Measurements from ENCODE around the gene COX7A2L.
"Not testable (repeated sequence)": the region's sequence is repeated elsewhere in the genome, so short reads cannot be mapped to it uniquely, and the experiment has no call there.

The COX7A2L gene

GRCh38 chr2:42351864-42352263 lies 9.2 kb downstream of the COX7A2L start:
- Histone ChIP-seq H3K27me3 (ENCODE audit: insufficient read depth, low read length) (no peaks in the 10 kb centered on the region), H3K4me3 (ENCODE audit: low read depth, low read length, poor library complexity, severe bottlenecking) (no peak overlapping the region), H3K79me2 (ENCODE audit: insufficient read depth, low read length) (peaks cover 39% of the 10 kb centered on the region), H3K9me3 (ENCODE audit: low read length) (no peaks in the 10 kb centered on the region), H3K9me2 (ENCODE audit: low read depth, low read length) (no peaks in the 10 kb centered on the region), H2AFZ (ENCODE audit: low read length) (no peak overlapping the region), H3F3A (ENCODE audit: insufficient read depth, low read length) (no peaks in the 10 kb centered on the region), H3K4me1 (ENCODE audit: insufficient read depth, low read length, severe bottlenecking) (no peaks in the 10 kb centered on the region), H4K20me1 (ENCODE audit: insufficient read depth, low read length) (no peaks in the 10 kb centered on the region), H3K27ac (ENCODE audit: low read depth, low read length, poor library complexity, severe bottlenecking) (no peak overlapping the region), H3K4me2 (ENCODE audit: low read length) (no peak overlapping the region), H3K9ac (ENCODE audit: low read length) (no peak overlapping the region), H3K36me3 (ENCODE audit: insufficient read depth, low read length) (peaks cover 46% of the 10 kb centered on the region)
- TF ChIP-seq, protein P1, sequence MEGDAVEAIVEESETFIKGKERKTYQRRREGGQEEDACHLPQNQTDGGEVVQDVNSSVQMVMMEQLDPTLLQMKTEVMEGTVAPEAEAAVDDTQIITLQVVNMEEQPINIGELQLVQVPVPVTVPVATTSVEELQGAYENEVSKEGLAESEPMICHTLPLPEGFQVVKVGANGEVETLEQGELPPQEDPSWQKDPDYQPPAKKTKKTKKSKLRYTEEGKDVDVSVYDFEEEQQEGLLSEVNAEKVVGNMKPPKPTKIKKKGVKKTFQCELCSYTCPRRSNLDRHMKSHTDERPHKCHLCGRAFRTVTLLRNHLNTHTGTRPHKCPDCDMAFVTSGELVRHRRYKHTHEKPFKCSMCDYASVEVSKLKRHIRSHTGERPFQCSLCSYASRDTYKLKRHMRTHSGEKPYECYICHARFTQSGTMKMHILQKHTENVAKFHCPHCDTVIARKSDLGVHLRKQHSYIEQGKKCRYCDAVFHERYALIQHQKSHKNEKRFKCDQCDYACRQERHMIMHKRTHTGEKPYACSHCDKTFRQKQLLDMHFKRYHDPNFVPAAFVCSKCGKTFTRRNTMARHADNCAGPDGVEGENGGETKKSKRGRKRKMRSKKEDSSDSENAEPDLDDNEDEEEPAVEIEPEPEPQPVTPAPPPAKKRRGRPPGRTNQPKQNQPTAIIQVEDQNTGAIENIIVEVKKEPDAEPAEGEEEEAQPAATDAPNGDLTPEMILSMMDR (IDR thresholded peaks at IDR 0.05; ENCODE audit: low read length) = no peak
- no peak for TF ChIP-seq EZH2 (IDR thresholded peaks at IDR 0.05; ENCODE audit: borderline replicate concordance, low read length)

DNA sequence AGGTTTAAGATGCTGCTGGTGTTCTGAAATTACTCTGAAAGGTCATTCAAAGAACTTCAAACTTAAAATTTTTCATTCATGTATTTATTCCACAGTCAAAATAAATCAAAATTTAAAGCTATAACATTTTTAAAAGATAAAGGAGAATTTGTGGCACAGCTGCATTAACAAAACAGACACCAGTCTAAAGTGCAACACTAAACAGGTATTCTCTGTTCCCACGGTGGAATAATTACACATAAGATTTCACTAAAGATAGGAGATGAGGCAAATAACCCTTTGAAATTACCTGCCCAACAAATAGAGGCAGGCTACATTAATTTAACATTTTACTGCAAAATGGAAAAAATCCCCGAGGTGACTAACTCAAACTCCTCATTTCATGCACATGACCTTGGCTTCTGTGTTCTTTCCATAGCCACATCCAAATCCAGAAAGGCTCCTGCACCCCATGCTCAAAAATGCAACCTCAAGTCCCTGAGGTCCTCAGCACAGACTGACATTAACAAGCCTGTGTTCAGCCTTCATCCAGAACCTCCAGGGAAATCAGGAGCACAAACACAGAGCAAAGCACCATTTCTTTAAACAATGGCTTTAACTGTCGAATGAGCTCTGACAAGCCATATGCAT lies 10.5 kb downstream of the COX7A2L start:
- peaks cover 49% of the 10 kb centered on the region for H3K36me3 ChIP-seq (ENCODE audit: insufficient read depth, low read length)
- H2AFZ ChIP-seq (ENCODE audit: low read length) = no peak overlapping the region
- no peaks in the 10 kb centered on the region for H3K27me3 ChIP-seq (ENCODE audit: insufficient read depth, low read length)
- H3F3A ChIP-seq (ENCODE audit: insufficient read depth, low read length) = no peaks in the 10 kb centered on the region
- H3K4me1 ChIP-seq (ENCODE audit: insufficient read depth, low read length, severe bottlenecking) = no peaks in the 10 kb centered on the region
- H3K4me2 ChIP-seq (ENCODE audit: low read length) = no peak overlapping the region
- peaks cover 27% of the 10 kb centered on the region for H3K79me2 ChIP-seq (ENCODE audit: insufficient read depth, low read length)
- H4K20me1 ChIP-seq (ENCODE audit: insufficient read depth, low read length) = no peaks in the 10 kb centered on the region
- no peak overlapping the region for H3K4me3 ChIP-seq (ENCODE audit: low read depth, low read length, poor library complexity, severe bottlenecking)
- H3K27ac ChIP-seq (ENCODE audit: low read depth, low read length, poor library complexity, severe bottlenecking) = no peak overlapping the region
- H3K9ac ChIP-seq (ENCODE audit: low read length) = no peak overlapping the region
- H3K9me3 ChIP-seq (ENCODE audit: low read length) = no peaks in the 10 kb centered on the region
- TF ChIP-seq, protein P1 (IDR thresholded peaks at IDR 0.05; ENCODE audit: low read length) = no peak
- TF ChIP-seq EZH2 (IDR thresholded peaks at IDR 0.05; ENCODE audit: borderline replicate concordance, low read length) = no peak
- H3K9me2 ChIP-seq (ENCODE audit: low read depth, low read length) = no peaks in the 10 kb centered on the region

DNA sequence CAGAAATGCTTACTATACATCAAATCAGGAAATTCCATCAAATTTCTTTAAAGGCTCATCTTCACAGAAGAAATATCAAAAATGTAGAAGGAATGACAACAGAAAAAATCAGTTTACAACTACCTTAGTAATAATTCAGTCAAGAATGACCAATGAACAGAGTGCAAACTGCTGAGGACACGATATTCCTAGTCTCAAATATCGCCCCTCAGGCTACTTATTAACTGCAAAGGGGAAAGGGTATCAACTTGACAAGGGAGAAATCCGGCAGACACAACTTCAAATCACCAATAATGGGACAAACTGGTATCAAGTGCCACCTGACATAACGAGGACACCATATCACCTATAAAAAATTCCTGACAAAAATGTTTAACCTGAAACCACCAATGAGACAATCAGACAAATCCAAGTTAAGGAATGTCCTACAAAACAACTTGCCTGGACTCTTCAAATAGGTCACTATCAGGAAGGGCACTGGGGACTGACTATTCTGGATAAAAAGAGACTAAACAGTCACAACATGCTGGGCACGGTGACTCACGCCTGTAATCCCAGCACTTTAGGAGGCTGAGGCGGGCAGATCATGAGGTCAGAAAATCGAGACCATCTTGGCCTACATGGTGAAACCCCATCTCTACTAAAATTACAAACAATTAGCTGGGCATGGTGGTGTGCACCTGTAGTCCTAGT lies 12.8 kb downstream of the COX7A2L start:
- Histone ChIP-seq H3K79me2 (ENCODE audit: insufficient read depth, low read length) (peaks cover 8% of the 10 kb centered on the region; the same call in 1 of the 2 replicates), H2AFZ (ENCODE audit: low read length) (no peak overlapping the region), H3K9me3 (ENCODE audit: low read length) (no peaks in the 10 kb centered on the region), H3K4me2 (ENCODE audit: low read length) (no peak overlapping the region), H3K36me3 (ENCODE audit: insufficient read depth, low read length) (peaks cover 60% of the 10 kb centered on the region), H3K4me1 (ENCODE audit: insufficient read depth, low read length, severe bottlenecking) (no peaks in the 10 kb centered on the region), H3K4me3 (ENCODE audit: low read depth, low read length, poor library complexity, severe bottlenecking) (no peak overlapping the region), H3K9ac (ENCODE audit: low read length) (no peak overlapping the region), H3K9me2 (ENCODE audit: low read depth, low read length) (no peaks in the 10 kb centered on the region), H3K27me3 (ENCODE audit: insufficient read depth, low read length) (no peaks in the 10 kb centered on the region), H4K20me1 (ENCODE audit: insufficient read depth, low read length) (no peaks in the 10 kb centered on the region), H3K27ac (ENCODE audit: low read depth, low read length, poor library complexity, severe bottlenecking) (no peak overlapping the region), H3F3A (ENCODE audit: insufficient read depth, low read length) (no peaks in the 10 kb centered on the region)
- TF ChIP-seq, protein P1 (IDR thresholded peaks at IDR 0.05; ENCODE audit: low read length) = no peak
- TF ChIP-seq EZH2 (IDR thresholded peaks at IDR 0.05; ENCODE audit: borderline replicate concordance, low read length) = no peak

GRCh38 chr2:42347518-42347917 lies 13.5 kb downstream of the COX7A2L start:
- not testable (repeated sequence) for H3K9me2 ChIP-seq (ENCODE audit: low read depth, low read length); H3K79me2 ChIP-seq (ENCODE audit: insufficient read depth, low read length); H3K4me3 ChIP-seq (ENCODE audit: low read depth, low read length, poor library complexity, severe bottlenecking); H3K9ac ChIP-seq (ENCODE audit: low read length); H3K4me1 ChIP-seq (ENCODE audit: insufficient read depth, low read length, severe bottlenecking); H3K4me2 ChIP-seq (ENCODE audit: low read length); H3K27me3 ChIP-seq (ENCODE audit: insufficient read depth, low read length); H3K27ac ChIP-seq (ENCODE audit: low read depth, low read length, poor library complexity, severe bottlenecking); H4K20me1 ChIP-seq (ENCODE audit: insufficient read depth, low read length); H2AFZ ChIP-seq (ENCODE audit: low read length); H3K9me3 ChIP-seq (ENCODE audit: low read length); H3F3A ChIP-seq (ENCODE audit: insufficient read depth, low read length)
- peaks cover 60% of the 10 kb centered on the region for H3K36me3 ChIP-seq (ENCODE audit: insufficient read depth, low read length)

DNA sequence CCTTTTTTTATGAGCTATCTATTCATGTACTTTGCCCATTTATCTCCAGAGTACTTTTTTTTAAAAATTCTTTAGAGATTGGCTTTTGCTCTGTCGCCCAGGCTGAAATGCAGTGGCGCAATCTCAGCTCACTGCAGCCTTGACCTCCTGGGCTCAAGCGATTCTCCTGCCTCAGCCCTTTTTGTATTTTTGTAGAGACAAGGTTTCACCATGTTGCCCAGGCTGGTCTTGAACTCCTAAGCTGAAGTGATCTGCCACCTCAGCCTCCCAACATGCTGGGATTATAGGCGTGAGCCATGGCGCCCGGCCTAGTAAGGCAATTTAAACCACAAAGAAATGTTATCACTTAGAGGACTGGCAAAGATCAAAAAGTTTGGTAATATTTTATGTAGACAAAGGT lies 14.2 kb downstream of the COX7A2L start:
- not testable (repeated sequence) for H3K4me2 ChIP-seq (ENCODE audit: low read length); H3K9me3 ChIP-seq (ENCODE audit: low read length); H4K20me1 ChIP-seq (ENCODE audit: insufficient read depth, low read length); H3F3A ChIP-seq (ENCODE audit: insufficient read depth, low read length); H3K27me3 ChIP-seq (ENCODE audit: insufficient read depth, low read length); H3K79me2 ChIP-seq (ENCODE audit: insufficient read depth, low read length); H3K9me2 ChIP-seq (ENCODE audit: low read depth, low read length); H3K27ac ChIP-seq (ENCODE audit: low read depth, low read length, poor library complexity, severe bottlenecking); H3K4me3 ChIP-seq (ENCODE audit: low read depth, low read length, poor library complexity, severe bottlenecking); H3K4me1 ChIP-seq (ENCODE audit: insufficient read depth, low read length, severe bottlenecking); H3K9ac ChIP-seq (ENCODE audit: low read length); H2AFZ ChIP-seq (ENCODE audit: low read length)
- peaks cover 53% of the 10 kb centered on the region for H3K36me3 ChIP-seq (ENCODE audit: insufficient read depth, low read length)
